ENCODE results near the gene MUCL3.

MUCL3 gene

GRCh38 chr6:30954631-30955366 is 14.0 kb downstream of the MUCL3 start:
- H3K27ac ChIP-seq = no peak overlapping the region
- H3K27me3 ChIP-seq (ENCODE audit: insufficient read depth, low read depth) = no peaks in the 10 kb centered on the region; the same call in 1 of the 2 replicates
- H3K36me3 ChIP-seq (ENCODE audit: insufficient read depth) = no peaks in the 10 kb centered on the region
- H3K4me2 ChIP-seq = peak overlapping the region; percentile 54
- H3K4me1 ChIP-seq (ENCODE audit: low read depth, poor library complexity, severe bottlenecking) = peaks cover 3% of the 10 kb centered on the region
- no peak overlapping the region for H3K4me3 ChIP-seq (IDR thresholded peaks at IDR 0.05; ENCODE audit: insufficient read depth, low read depth, low read length)
- H3K79me2 ChIP-seq (ENCODE audit: insufficient read depth, low read depth) = no peaks in the 10 kb centered on the region
- peak overlapping the region; percentile 44; the same call in 1 of the 2 replicates for H3K9ac ChIP-seq
- no peaks in the 10 kb centered on the region for H4K20me1 ChIP-seq (ENCODE audit: insufficient read depth)
- TF ChIP-seq CTCF (conservative IDR thresholded peaks at IDR 0.05; ENCODE audit: low read depth, low read length) = no peak
- peak overlapping the region; percentile 57; the same call in 1 of the 2 replicates for H2AFZ ChIP-seq (ENCODE audit: low read depth)

GRCh38 chr6:30955367-30956042 is 14.7 kb downstream of the MUCL3 start:
- Histone ChIP-seq H3K4me2 (peak overlapping the region; percentile 54), H3K4me3 (IDR thresholded peaks at IDR 0.05; ENCODE audit: insufficient read depth, low read depth, low read length) (no peak overlapping the region), H3K27me3 (ENCODE audit: insufficient read depth, low read depth) (no peaks in the 10 kb centered on the region; the same call in 1 of the 2 replicates), H3K79me2 (ENCODE audit: insufficient read depth, low read depth) (no peaks in the 10 kb centered on the region), H3K36me3 (ENCODE audit: insufficient read depth) (no peaks in the 10 kb centered on the region), H4K20me1 (ENCODE audit: insufficient read depth) (no peaks in the 10 kb centered on the region), H3K4me1 (ENCODE audit: low read depth, poor library complexity, severe bottlenecking) (peaks cover 3% of the 10 kb centered on the region), H3K9ac (peak overlapping the region; percentile 44; the same call in 1 of the 2 replicates), H2AFZ (ENCODE audit: low read depth) (peak overlapping the region; percentile 57), H3K27ac (peak overlapping the region; percentile 27; the same call in 1 of the 2 replicates)
- TF ChIP-seq CTCF (conservative IDR thresholded peaks at IDR 0.05; ENCODE audit: low read depth, low read length) = no peak

- Histone ChIP-seq H3K4me2 (no peak overlapping the region), H3K27ac (no peak overlapping the region), H3K79me2 (ENCODE audit: insufficient read depth, low read depth) (no peaks in the 10 kb centered on the region), H3K27me3 (ENCODE audit: insufficient read depth, low read depth) (no peaks in the 10 kb centered on the region; the same call in 1 of the 2 replicates), H4K20me1 (ENCODE audit: insufficient read depth) (no peaks in the 10 kb centered on the region), H3K4me1 (ENCODE audit: low read depth, poor library complexity, severe bottlenecking) (peaks cover 20% of the 10 kb centered on the region), H3K9ac (no peak overlapping the region), H2AFZ (ENCODE audit: low read depth) (no peak overlapping the region), H3K4me3 (IDR thresholded peaks at IDR 0.05; ENCODE audit: insufficient read depth, low read depth, low read length) (no peak overlapping the region), H3K36me3 (ENCODE audit: insufficient read depth) (no peaks in the 10 kb centered on the region)
- no peak for TF ChIP-seq CTCF (conservative IDR thresholded peaks at IDR 0.05; ENCODE audit: low read depth, low read length)
These were observed 16.9 kb downstream of the MUCL3 start for GRCh38 chr6:30957716-30958115.

- no peak overlapping the region for H3K4me3 ChIP-seq (IDR thresholded peaks at IDR 0.05; ENCODE audit: insufficient read depth, low read depth, low read length)
- no peak for TF ChIP-seq CTCF (conservative IDR thresholded peaks at IDR 0.05; ENCODE audit: low read depth, low read length)
These were observed 20.3 kb downstream of the MUCL3 start for GRCh38 chr6:30960907-30961673.

More at GRCh38 chr6:30960907-30961673, 20.3 kb downstream of the MUCL3 start:
- no peak overlapping the region for H3K4me2 ChIP-seq
- H3K9ac ChIP-seq = no peak overlapping the region
- H3K36me3 ChIP-seq (ENCODE audit: insufficient read depth) = no peaks in the 10 kb centered on the region
- no peak overlapping the region for H3K27ac ChIP-seq
- H3K4me1 ChIP-seq (ENCODE audit: low read depth, poor library complexity, severe bottlenecking) = peaks cover 51% of the 10 kb centered on the region
- H2AFZ ChIP-seq (ENCODE audit: low read depth) = no peak overlapping the region
- H3K27me3 ChIP-seq (ENCODE audit: insufficient read depth, low read depth) = no peaks in the 10 kb centered on the region; the same call in 1 of the 2 replicates
- H3K79me2 ChIP-seq (ENCODE audit: insufficient read depth, low read depth) = no peaks in the 10 kb centered on the region
- no peaks in the 10 kb centered on the region for H4K20me1 ChIP-seq (ENCODE audit: insufficient read depth)
